Stomach (tissue), 9 donors: Measurements from ENCODE around the gene CBX2. TPM values are rescaled to one million over a fixed set of nuclear protein-coding genes. Genes with fewer than 3 reads are reported as not detected.

Experiments
- DNase-seq, 2 donors: peaks; one replicate each; pipeline versions ENCODE4 v3.0.0 to v3.0.0-alpha.2; 2013 to 2019
- H3K27ac ChIP-seq, 5 donors: fragments of 200-600 bp in 4 of 5; sonication (generic) in 4 of 5; one replicate each; pipeline ENCODE4 v1.5.1; 2013 to 2019; ENCODE audit warnings: mild to moderate bottlenecking in 1 of 5, moderate library complexity in 1 of 5
- H3K27me3 ChIP-seq, 3 donors: fragments of 200-600 bp; sonication (generic); one replicate each; pipeline ENCODE4 v1.5.1; 2017 to 2019; ENCODE audit warnings: mixed run types in 1 of 3
- H3K36me3 ChIP-seq, 4 donors: fragments of 200-600 bp; sonication (generic); 1 replicate in 3 of 4; 2 replicates in 1 of 4; pipeline ENCODE4 v1.5.1; 2016 to 2019
- H3K4me1 ChIP-seq, 4 donors: fragments of 200-600 bp; sonication (generic); one replicate each; pipeline ENCODE4 v1.5.1; 2016 to 2019
- H3K4me3 ChIP-seq, 4 donors: fragments of 200-600 bp; sonication (generic) in 3 of 4; one replicate each; pipeline ENCODE4 v1.5.1; 2016 to 2019; ENCODE audit warnings: mild to moderate bottlenecking in 1 of 4
- H3K9me3 ChIP-seq, 4 donors: fragments of 200-600 bp; sonication (generic); one replicate each; pipeline ENCODE4 v1.5.1; 2016 to 2019
- EP300 ChIP-seq: sonication (generic); formaldehyde crosslinking; IDR thresholded peaks from one replicate; pipeline ENCODE4 v1.6.1; 2017; ENCODE audit warnings: antibody characterized with exemption
- POLR2A ChIP-seq, 4 donors: fragments of 450-650 bp; IDR thresholded peaks; one replicate each; pipeline ENCODE4 v1.6.1; 2016; ENCODE audit warnings: antibody characterized with exemption in 4 of 4, control low read depth in 2 of 4, mild to moderate bottlenecking in 1 of 4, moderate library complexity in 1 of 4
- POLR2AphosphoS5 ChIP-seq, 3 donors: sonication (generic); formaldehyde crosslinking; IDR thresholded peaks; one replicate each; pipeline ENCODE4 v1.6.1; 2016; ENCODE audit warnings: antibody characterized with exemption in 3 of 3
- WGBS, 5 donors: extraction: QIAGEN DNeasy Blood & Tissue Kit in 3 of 5; methylation state at CpG; one replicate each; pipeline versions ENCODE4 v1.1.5 to v1.1.7; 2013 to 2018; 5-methylcytosine and 5-hydroxymethylcytosine counted together
- intact Hi-C: fragments of 100-400 bp; cut with DNase I; formaldehyde crosslinking; loops from one replicate; pipeline ENCODE4 v1.15.1; 2023; ENCODE audit warnings: low total_unique reads
- polyA plus RNA-seq, 3 donors: library from polyadenylated mRNA; stranded (reverse); fragments of 200-250 nt; gene quantifications; one replicate each; pipeline ENCODE4 v1.2.3, GENCODE V29; 2013
- total RNA-seq, 5 donors: library from RNA; depleted of rRNA; stranded (reverse); fragments of >200 nt; gene quantifications; one replicate each; pipeline versions ENCODE4 v1.1.0 to v1.2.3, GENCODE V29; 2014 to 2016
- TF ChIP-seq, protein P1 (sequence below), 7 experiments: fragments of 450-650 bp in 4 of 7; fragments of 200-600 bp in 3 of 7; sonication (generic) in 3 of 7; IDR thresholded peaks; one replicate each; pipeline ENCODE4 v1.5.1; 2016 to 2019; ENCODE audit warnings: antibody characterized with exemption in 7 of 7, control low read depth in 2 of 7, mild to moderate bottlenecking in 1 of 7
- donor health status: healthy with polysubstance abuse.
- donor health status: Bipolar disorder and iron deficiency.
- donor health status: healthy.

The CBX2 gene
- total and polyA plus RNA-seq, 8 donors = under 0.01 to 1.3 (median 1.0) TPM; not detected in 3

- H3K4me1 ChIP-seq = peaks cover 69 to 87% (median 84%) of the 10 kb centered on the region in 4 donors
- H3K27me3 ChIP-seq = peaks cover 2 to 10% (median 8%) of the 10 kb centered on the region in 3 donors
- H3K27ac ChIP-seq = peak overlapping the region in 3 of 5 donors; percentile 22 to 99 (median 96)
- peak in 1 of 2 donors; percentile 46 for DNase-seq
- TF ChIP-seq POLR2A (IDR thresholded peaks at IDR 0.05) = no peak
- no peak for TF ChIP-seq EP300
- no peak for TF ChIP-seq POLR2AphosphoS5 (IDR thresholded peaks at IDR 0.05)
- TF ChIP-seq, protein P1, sequence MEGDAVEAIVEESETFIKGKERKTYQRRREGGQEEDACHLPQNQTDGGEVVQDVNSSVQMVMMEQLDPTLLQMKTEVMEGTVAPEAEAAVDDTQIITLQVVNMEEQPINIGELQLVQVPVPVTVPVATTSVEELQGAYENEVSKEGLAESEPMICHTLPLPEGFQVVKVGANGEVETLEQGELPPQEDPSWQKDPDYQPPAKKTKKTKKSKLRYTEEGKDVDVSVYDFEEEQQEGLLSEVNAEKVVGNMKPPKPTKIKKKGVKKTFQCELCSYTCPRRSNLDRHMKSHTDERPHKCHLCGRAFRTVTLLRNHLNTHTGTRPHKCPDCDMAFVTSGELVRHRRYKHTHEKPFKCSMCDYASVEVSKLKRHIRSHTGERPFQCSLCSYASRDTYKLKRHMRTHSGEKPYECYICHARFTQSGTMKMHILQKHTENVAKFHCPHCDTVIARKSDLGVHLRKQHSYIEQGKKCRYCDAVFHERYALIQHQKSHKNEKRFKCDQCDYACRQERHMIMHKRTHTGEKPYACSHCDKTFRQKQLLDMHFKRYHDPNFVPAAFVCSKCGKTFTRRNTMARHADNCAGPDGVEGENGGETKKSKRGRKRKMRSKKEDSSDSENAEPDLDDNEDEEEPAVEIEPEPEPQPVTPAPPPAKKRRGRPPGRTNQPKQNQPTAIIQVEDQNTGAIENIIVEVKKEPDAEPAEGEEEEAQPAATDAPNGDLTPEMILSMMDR (IDR thresholded peaks at IDR 0.05) = no peak
- H3K9me3 ChIP-seq = no peaks in the 10 kb centered on the region
- intact Hi-C loops = loop anchor here (5.0 kb wide), 1 partner anchor 38 kb away; the partner anchor contains the start of gene CBX8
- peaks cover 18 to 23% (median 22%) of the 10 kb centered on the region in 4 donors for H3K36me3 ChIP-seq
- WGBS, 5 donors = 74 to 87% (median 80%) methylated on average over 8 to 13 of the region's 13 CpGs
- H3K4me3 ChIP-seq = peak overlapping the region in 1 of 4 donors; percentile 77
Observed at GRCh38 chr17:79835470-79835899, 57.5 kb downstream of the CBX2 start.

GRCh38 chr17:79835953-79836509 is 58.1 kb downstream of the CBX2 start:
- Histone ChIP-seq H3K27me3 (peaks cover 7 to 15% (median 14%) of the 10 kb centered on the region in 3 donors), H3K36me3 (peaks cover 18 to 23% (median 22%) of the 10 kb centered on the region in 4 donors), H3K27ac (peak overlapping the region; percentile 96 to 99 (median 98)), H3K4me1 (peaks cover 69 to 87% (median 84%) of the 10 kb centered on the region in 4 donors), H3K4me3 (peak overlapping the region in 3 of 4 donors; percentile 61 to 85 (median 77)), H3K9me3 (no peaks in the 10 kb centered on the region)
- TF ChIP-seq POLR2AphosphoS5 (IDR thresholded peaks at IDR 0.05) (peak in 1 of 3 donors; percentile 37), EP300 (no peak)
- TF ChIP-seq, protein P1 (IDR thresholded peaks at IDR 0.05) = no peak
- intact Hi-C loops = loop anchor here (5.0 kb wide), 1 partner anchor 39 kb away; the partner anchor contains the start of gene CBX8
- 38 to 69% (median 43%) methylated on average over 19 to 24 of the region's 24 CpGs for WGBS, 5 donors
- DNase-seq = peak; percentile 90 to 93

GRCh38 chr17:79836510-79836971 is 58.6 kb downstream of the CBX2 start:
- H3K4me1 ChIP-seq = peaks cover 68 to 87% (median 84%) of the 10 kb centered on the region in 4 donors
- peaks cover 12 to 21% (median 19%) of the 10 kb centered on the region in 3 donors for H3K27me3 ChIP-seq
- TF ChIP-seq POLR2AphosphoS5 (IDR thresholded peaks at IDR 0.05) (no peak), POLR2A (IDR thresholded peaks at IDR 0.05) (no peak), EP300 (no peak)
- TF ChIP-seq, protein P1 (IDR thresholded peaks at IDR 0.05) = no peak
- H3K4me3 ChIP-seq = peak overlapping the region; percentile 61 to 85 (median 76)
- no peaks in the 10 kb centered on the region for H3K9me3 ChIP-seq
- peaks cover 18 to 23% (median 22%) of the 10 kb centered on the region in 4 donors for H3K36me3 ChIP-seq
- H3K27ac ChIP-seq = peak overlapping the region; percentile 96 to 99 (median 98)
- WGBS, 5 donors = 22 to 58% (median 31%) methylated on average over 13 to 18 of the region's 18 CpGs
- intact Hi-C loops = loop anchor here (5.0 kb wide), 1 partner anchor 39 kb away; the partner anchor contains the start of gene CBX8
- peak in 1 of 2 donors; percentile 50 for DNase-seq

GRCh38 chr17:79836972-79837887 is 59.3 kb downstream of the CBX2 start:
- Histone ChIP-seq H3K4me1 (peaks cover 66 to 87% (median 84%) of the 10 kb centered on the region in 4 donors), H3K36me3 (peaks cover 18 to 23% (median 22%) of the 10 kb centered on the region in 4 donors), H3K9me3 (no peaks in the 10 kb centered on the region), H3K27me3 (peaks cover 19 to 27% (median 26%) of the 10 kb centered on the region in 3 donors), H3K27ac (peak overlapping the region; percentile 96 to 99 (median 98)), H3K4me3 (peak overlapping the region; percentile 61 to 85 (median 76))
- peak; percentile 95 to 96 for DNase-seq
- intact Hi-C loops = loop anchor here (5.0 kb wide), 1 partner anchor 40 kb away; the partner anchor contains the start of gene CBX8
- no peak for TF ChIP-seq EP300
- TF ChIP-seq POLR2AphosphoS5 (IDR thresholded peaks at IDR 0.05) = peak; percentile 40 to 85 (median 79)
- TF ChIP-seq, protein P1 (IDR thresholded peaks at IDR 0.05) = peak in 2 of 7 experiments; percentile 11 to 29
- TF ChIP-seq POLR2A (IDR thresholded peaks at IDR 0.05) = peak in 1 of 4 donors; percentile 13
- WGBS, 5 donors = 8 to 19% (median 10%) methylated on average over 8 to 41 of the region's 41 CpGs
